IMR-90 (cell line): Measurements from ENCODE around the gene AKAP13. TPM values are rescaled to one million over a fixed set of nuclear protein-coding genes. Genes with fewer than 3 reads are reported as not detected.

Source experiments
- ATAC-seq: fragments of 200-7000 bp; cut with Tn5 transposase; 2 replicates; pipeline ENCODE4 v1.9.1; 2020; ENCODE audit warnings: low read depth, mild to moderate bottlenecking, moderate library complexity
- BruUV-seq: library from RNA; stranded (reverse); fragments of 400-500 nt; replicated peaks from 2 replicates; lab custom pipeline; 2021; lab: Mats Ljungman, UMichigan
- CTCF ChIA-PET: fragments of 300-600 bp; formaldehyde crosslinking; extraction: SDS; loops from one replicate; lab custom pipeline; 2021; ENCODE audit warnings: antibody characterized with exemption; lab: Yijun Ruan, JAX
- POLR2A ChIA-PET: fragments of 300-600 bp; sonication (Branson Sonifier 250); formaldehyde crosslinking; loops from one replicate; lab custom pipeline; 2022; ENCODE audit warnings: antibody characterized with exemption; ENCODE audit not compliant: unreplicated experiment; lab: Charles Lee
- DNase-seq: peaks from one replicate; pipeline ENCODE4 v3.0.0; 2013
- H2AFZ ChIP-seq: replicated peaks from 2 replicates; pipeline ENCODE3; 2013; ENCODE audit warnings: low read length, mild to moderate bottlenecking; ENCODE audit not compliant: poor library complexity
- H2AK5ac ChIP-seq: 2 replicates; pipeline ENCODE4 v1.6.1; 2013; ENCODE audit warnings: low read depth, low read length, inconsistent platforms
- H2AK9ac ChIP-seq: replicated peaks from 2 replicates; pipeline ENCODE3; 2013; ENCODE audit warnings: mild to moderate bottlenecking, low read depth, low read length, moderate library complexity; ENCODE audit not compliant: poor library complexity
- H2BK120ac ChIP-seq: 2 replicates; pipeline ENCODE4 v1.6.1; 2013; ENCODE audit warnings: low read depth, low read length, inconsistent platforms
- H2BK15ac ChIP-seq: 3 replicates; pipeline ENCODE4 v1.6.1; 2013; ENCODE audit warnings: low read depth, low read length, inconsistent platforms
- H2BK20ac ChIP-seq: 2 replicates; pipeline ENCODE4 v1.6.1; 2013; ENCODE audit warnings: low read depth, mild to moderate bottlenecking, inconsistent platforms, low read length, moderate library complexity
- H2BK5ac ChIP-seq: 2 replicates; pipeline ENCODE4 v1.6.1; 2013; ENCODE audit warnings: mild to moderate bottlenecking, low read depth, low read length, inconsistent platforms; ENCODE audit not compliant: poor library complexity, severe bottlenecking
- H3K14ac ChIP-seq: replicated peaks from 2 replicates; pipeline ENCODE4 v1.6.1; 2013; ENCODE audit warnings: low read depth, low read length, inconsistent platforms
- H3K18ac ChIP-seq: 2 replicates; pipeline ENCODE4 v1.6.1; 2013; ENCODE audit warnings: low read depth, low read length, control low read depth
- H3K23ac ChIP-seq: 2 replicates; pipeline ENCODE4 v1.6.1; 2013; ENCODE audit warnings: low read depth, low read length, inconsistent platforms
- H3K27ac ChIP-seq: 2 replicates; pipeline ENCODE4 v1.5.1; 2013; ENCODE audit warnings: mild to moderate bottlenecking, control low read depth, low read length; ENCODE audit not compliant: insufficient read depth
- H3K27me3 ChIP-seq: 2 replicates; pipeline ENCODE4 v1.6.1; 2013; ENCODE audit warnings: low read length; ENCODE audit not compliant: control insufficient read depth, insufficient read depth
- H3K36me3 ChIP-seq: 2 replicates; pipeline ENCODE4 v1.6.1; 2013; ENCODE audit warnings: low read length, mixed read lengths; ENCODE audit not compliant: control insufficient read depth, insufficient read depth
- H3K4ac ChIP-seq: 2 replicates; pipeline ENCODE4 v1.6.1; 2013; ENCODE audit warnings: low read depth, low read length, inconsistent platforms
- H3K4me1 ChIP-seq: 2 replicates; pipeline ENCODE4 v1.6.1; 2013; ENCODE audit warnings: low read length, mixed read lengths; ENCODE audit not compliant: control insufficient read depth, insufficient read depth
- H3K4me2 ChIP-seq: 2 replicates; pipeline ENCODE4 v1.6.1; 2013; ENCODE audit warnings: low read depth, mild to moderate bottlenecking, control low read depth, low read length, moderate library complexity
- H3K4me3 ChIP-seq: 2 replicates; pipeline ENCODE4 v1.5.1; 2013; ENCODE audit warnings: low read depth, mild to moderate bottlenecking, control low read depth, low read length, moderate library complexity; ENCODE audit not compliant: insufficient read depth
- H3K56ac ChIP-seq: 2 replicates; pipeline ENCODE4 v1.6.1; 2013; ENCODE audit warnings: low read length, inconsistent platforms; ENCODE audit not compliant: insufficient read depth; ENCODE audit errors: extremely low read depth
- H3K79me1 ChIP-seq, 2 experiments: 2 replicates each; pipeline ENCODE4 v1.6.1; 2013; ENCODE audit warnings: low read length in 2 of 2, inconsistent platforms in 1 of 2, low read depth in 1 of 2
- H3K9ac ChIP-seq: 2 replicates; pipeline ENCODE4 v1.6.1; 2013; ENCODE audit warnings: low read depth, low read length, control low read depth
- H3K9me1 ChIP-seq: 2 replicates; pipeline ENCODE4 v1.6.1; 2013; ENCODE audit warnings: low read length, inconsistent platforms; ENCODE audit not compliant: insufficient read depth
- H3K9me3 ChIP-seq: 2 replicates; pipeline ENCODE4 v1.6.1; 2013; ENCODE audit warnings: low read length; ENCODE audit not compliant: control insufficient read depth, insufficient read depth
- H4K20me1 ChIP-seq: 2 replicates; pipeline ENCODE4 v1.6.1; 2013; ENCODE audit warnings: low read length, inconsistent platforms; ENCODE audit not compliant: insufficient read depth
- H4K5ac ChIP-seq: 2 replicates; pipeline ENCODE4 v1.6.1; 2013; ENCODE audit warnings: mild to moderate bottlenecking, low read depth, low read length, control low read depth
- H4K8ac ChIP-seq, 2 experiments: 2 replicates each; pipeline ENCODE4 v1.6.1; 2013; ENCODE audit warnings: low read depth in 2 of 2, low read length in 2 of 2, control low read depth in 1 of 2, inconsistent platforms in 1 of 2
- H4K91ac ChIP-seq: 2 replicates; pipeline ENCODE4 v1.6.1; 2013; ENCODE audit warnings: low read depth, low read length, inconsistent platforms; ENCODE audit not compliant: insufficient read depth
- CHD1 ChIP-seq: IDR thresholded peaks from 2 replicates; pipeline ENCODE4 v1.6.1; 2012; ENCODE audit warnings: low read depth, low read length, improper control_type of control experiment
- MAFK ChIP-seq: IDR thresholded peaks from 2 replicates; pipeline ENCODE4 v1.6.1; 2012; ENCODE audit warnings: low read depth, low read length, improper control_type of control experiment
- MAZ ChIP-seq: IDR thresholded peaks from 2 replicates; pipeline ENCODE4 v1.6.1; 2012; ENCODE audit warnings: low read depth, mild to moderate bottlenecking, low read length, improper control_type of control experiment, moderate library complexity, borderline replicate concordance
- RFX5 ChIP-seq: IDR thresholded peaks from 2 replicates; pipeline ENCODE4 v1.8.0; 2012; ENCODE audit warnings: low read depth, mild to moderate bottlenecking, low read length, moderate library complexity
- SMC3 ChIP-seq: fragments of 150-350 bp; IDR thresholded peaks from 2 replicates; pipeline ENCODE4 v1.6.1; 2016; ENCODE audit warnings: low read depth, mild to moderate bottlenecking, antibody characterized with exemption, low read length, moderate library complexity
- WGBS, 2 experiments: methylation state at CpG; one replicate each; pipeline versions ENCODE4 v1.1.5 to v1.1.7; 2013; ENCODE audit warnings: missing lambda C conversion rate in 2 of 2; ENCODE audit not compliant: insufficient read length in 1 of 2; ENCODE audit errors: extremely low coverage in 2 of 2; 5-methylcytosine and 5-hydroxymethylcytosine counted together
- dilution Hi-C: fragments of 300-500 bp; cut with HindIII; formaldehyde crosslinking; loops from one replicate; pipeline ENCODE4 v1.14.3; 2018; ENCODE audit warnings: low sequenced_read_pairs; ENCODE audit not compliant: unreplicated experiment
- in situ Hi-C: fragments of 300-500 bp; cut with MboI; formaldehyde crosslinking; loops from 3 replicates; pipeline ENCODE4 v1.14.3; 2019; ENCODE audit warnings: low sequenced_read_pairs, inconsistent platforms, mixed read lengths
- intact Hi-C: fragments of 100-400 bp; cut with micrococcal nuclease; formaldehyde crosslinking; loops from 2 replicates; pipeline ENCODE4 v1.10.0; 2022
- polyA plus RNA-seq, 3 experiments: library from polyadenylated mRNA; depleted of rRNA; stranded (reverse); fragments of >200 nt; gene quantifications; 2 replicates each; pipeline ENCODE4 v1.2.3, GENCODE V29; 2012; ENCODE audit warnings: low replicate concordance in 1 of 3
- total RNA-seq: library from RNA; depleted of rRNA; stranded (reverse); fragments of >200 nt; gene quantifications from 2 replicates; pipeline ENCODE4 v1.2.3, GENCODE V29; 2012
- TF ChIP-seq, protein P1 (sequence below): fragments of 150-350 bp; IDR thresholded peaks from 2 replicates; pipeline ENCODE4 v1.6.1; 2017; ENCODE audit warnings: mild to moderate bottlenecking, antibody characterized with exemption, low read length, low read depth

AKAP13 gene
- total and polyA plus RNA-seq, 2 of the 4 experiments (the other 2 are of a cell fraction) = 10.4 to 46.4 TPM

DNA sequence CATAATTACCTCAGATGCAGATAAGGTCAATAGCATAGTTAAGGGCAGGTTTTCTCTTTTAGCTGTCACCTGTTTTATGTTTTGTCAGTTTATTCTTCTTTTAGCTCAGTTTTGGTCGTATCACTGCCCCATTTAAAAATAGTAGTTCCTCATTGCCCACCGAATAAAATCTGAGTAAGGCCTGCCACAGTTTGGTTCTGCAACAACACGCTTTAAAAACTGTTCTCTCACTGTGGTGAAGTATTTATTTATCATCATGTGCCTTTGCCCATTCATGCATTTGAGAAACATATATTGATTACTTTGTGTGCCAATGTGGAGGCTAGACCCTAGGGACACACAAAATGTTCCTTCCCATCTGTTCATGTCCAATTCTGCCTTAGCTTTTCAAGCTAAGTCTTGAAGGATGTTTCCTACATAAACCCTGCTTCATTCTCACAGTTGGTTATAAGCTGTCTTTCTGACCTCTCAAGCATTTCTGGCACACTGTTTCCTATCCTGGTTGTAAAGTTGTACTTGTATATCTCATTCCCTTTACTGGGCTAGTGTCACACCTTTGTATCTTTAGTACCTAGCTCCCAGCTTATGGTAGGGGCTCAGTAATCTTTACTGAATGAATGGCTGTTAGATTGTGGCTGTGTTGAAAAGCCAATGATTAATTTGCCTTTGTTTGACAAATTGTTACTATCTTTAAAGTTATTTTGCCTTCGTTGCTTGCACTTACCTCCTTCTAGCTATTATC is 23.9 kb downstream of the AKAP13 start:
- Histone ChIP-seq H3K9ac (no peak overlapping the region; the same call in 1 of the 2 replicates), H3K4me1 (peaks cover 29% of the 10 kb centered on the region), H3K9me1 (peaks cover 11% of the 10 kb centered on the region), H3K9me3 (no peaks in the 10 kb centered on the region), H3K18ac (peak overlapping the region; percentile 2; the same call in 1 of the 2 replicates), H3K14ac (peak overlapping the region; percentile 53; the same call in 1 of the 2 replicates), H2BK20ac (no peak overlapping the region), H4K8ac (peak overlapping the region in 1 of 2 experiments; percentile 13; a peak in 1 of 4 replicates), H2AK5ac (peak overlapping the region; percentile 41; the same call in 1 of the 2 replicates), H3K36me3 (no peaks in the 10 kb centered on the region), H3K79me1 (peaks cover 21 to 84% of the 10 kb centered on the region in 2 experiments), H3K4ac (peak overlapping the region; percentile 22; the same call in 1 of the 2 replicates), H3K4me2 (peak overlapping the region; percentile 20; the same call in 1 of the 2 replicates), H2AFZ (no peak overlapping the region), H3K27ac (no peak overlapping the region), H3K23ac (peak overlapping the region; percentile 15; the same call in 1 of the 2 replicates), H4K5ac (peak overlapping the region; percentile 15; the same call in 1 of the 2 replicates), H2BK15ac (0 out of 3 replicates have a peak overlapping the region, but pooled peaks have one; percentile 11), H3K27me3 (no peaks in the 10 kb centered on the region), H2BK120ac (peak overlapping the region; percentile 0; the same call in 1 of the 2 replicates), H3K4me3 (no peak overlapping the region), H3K56ac (no peak overlapping the region), H2BK5ac (peak overlapping the region; percentile 30), H2AK9ac (no peak overlapping the region), H4K20me1 (peaks cover 12% of the 10 kb centered on the region; the same call in 1 of the 2 replicates), H4K91ac (no peak overlapping the region)
- CTCF ChIA-PET = interaction anchor here (1.2 to 1.7 kb wide), 6 partner anchors 15 to 108 kb away, joined by 3 to 9 read pairs (median 4); no protein-coding TSS in a partner anchor
- WGBS, 2 experiments = no CpG with 5 or more reads among the region's 4 CpGs
- TF ChIP-seq MAZ (no peak), MAFK (no peak), SMC3 (no peak), RFX5 (no peak), CHD1 (no peak)
- TF ChIP-seq, protein P1, sequence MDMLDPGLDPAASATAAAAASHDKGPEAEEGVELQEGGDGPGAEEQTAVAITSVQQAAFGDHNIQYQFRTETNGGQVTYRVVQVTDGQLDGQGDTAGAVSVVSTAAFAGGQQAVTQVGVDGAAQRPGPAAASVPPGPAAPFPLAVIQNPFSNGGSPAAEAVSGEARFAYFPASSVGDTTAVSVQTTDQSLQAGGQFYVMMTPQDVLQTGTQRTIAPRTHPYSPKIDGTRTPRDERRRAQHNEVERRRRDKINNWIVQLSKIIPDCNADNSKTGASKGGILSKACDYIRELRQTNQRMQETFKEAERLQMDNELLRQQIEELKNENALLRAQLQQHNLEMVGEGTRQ = no peak
- dilution Hi-C loops (no loop called here), in situ Hi-C loops (no loop called here), intact Hi-C loops (loop anchor here (2.0 kb wide), 1 partner anchor 24 kb away; the partner anchor contains the start of gene AKAP13)
- POLR2A ChIA-PET = interaction anchor here (0.6 kb wide), 2 partner anchors 17 to 22 kb away, joined by 3 to 5 read pairs; no protein-coding TSS in a partner anchor
- DNase-seq = no peak
- ATAC-seq = no peak
- no TSS peak for BruUV-seq
